RWPE1 (cell line): ENCODE measurements around the gene TNFAIP8.

Source experiments
- CTCF ChIA-PET: fragments of 350-600 bp; sonication (Branson Sonifier 250); formaldehyde crosslinking; extraction: SDS; loops from one replicate; lab custom pipeline; 2021; lab: Yijun Ruan, JAX
- POLR2A ChIA-PET: fragments of 400-600 bp; formaldehyde crosslinking; extraction: SDS; loops from one replicate; lab custom pipeline; 2020; ENCODE audit warnings: antibody characterized with exemption; ENCODE audit not compliant: low non-redundant PET; lab: Yijun Ruan, JAX
- DNase-seq: peaks from one replicate; pipeline ENCODE4 v3.0.0; 2012; ENCODE audit warnings: low spot score
- H3K27ac ChIP-seq: fragments of 450-650 bp; 2 replicates; pipeline ENCODE4 v1.5.1; 2017
- CTCF ChIP-seq: fragments of 450-650 bp; conservative IDR thresholded peaks from 2 replicates; pipeline ENCODE4 v1.5.1; 2017; ENCODE audit warnings: low read depth, mild to moderate bottlenecking

TNFAIP8 gene

GRCh38 chr5:119355685-119356611 lies at the start of gene TNFAIP8:
TSS of gene TNFAIP8 (plus strand) at chr5:119356019. CDS start at chr5:119356091, 72 bp downstream.
- POLR2A ChIA-PET, result interaction anchor here (0.6 to 0.7 kb wide), 2 partner anchors 21 to 28 kb away, joined by 3 to 4 read pairs; no protein-coding TSS in a partner anchor
- no peak for TF ChIP-seq CTCF
- CTCF ChIA-PET, result interaction anchor here (0.6 to 2.5 kb wide), 10 partner anchors 20 to 396 kb away, joined by 3 to 9 read pairs (median 3); partner anchors contain the start of gene DTWD2
- H3K27ac ChIP-seq, result peak within 1 kb of the TSS; percentile 87
- DNase-seq, result peak; percentile 80

- no peak overlapping the region for H3K27ac ChIP-seq
- ChIA-PET CTCF (interaction anchor here (0.6 to 1.0 kb wide), 3 partner anchors 147 to 319 kb away, joined by 3 read pairs; partner anchors contain the start of gene DTWD2), POLR2A (interaction anchor here (0.5 kb wide), 1 partner anchor 28 kb away, joined by 6 read pairs; no protein-coding TSS in a partner anchor)
- DNase-seq, result no peak
- no peak for TF ChIP-seq CTCF
Observed at GRCh38 chr5:119307170-119307569, 48.6 kb upstream of the TNFAIP8 start.

GRCh38 chr5:119309326-119309725 lies 46.5 kb upstream of the TNFAIP8 start:
- no peak for DNase-seq
- ChIA-PET POLR2A (no interaction called here), CTCF (no interaction called here)
- H3K27ac ChIP-seq, result no peak overlapping the region
- TF ChIP-seq CTCF, result no peak

- no peak for TF ChIP-seq CTCF
- POLR2A ChIA-PET, result no interaction called here
- H3K27ac ChIP-seq, result no peak overlapping the region
- DNase-seq, result no peak
- CTCF ChIA-PET, result no interaction called here
Observed at GRCh38 chr5:119311688-119312087, 44.1 kb upstream of the TNFAIP8 start.

- TF ChIP-seq CTCF, result no peak
- ChIA-PET POLR2A (no interaction called here), CTCF (interaction anchor here (0.9 kb wide), 1 partner anchor 22 kb away, joined by 3 read pairs; no protein-coding TSS in a partner anchor)
- H3K27ac ChIP-seq, result no peak overlapping the region
- no peak for DNase-seq
Observed at GRCh38 chr5:119312403-119312802, 43.4 kb upstream of the TNFAIP8 start.

GRCh38 chr5:119313197-119313596 lies 42.6 kb upstream of the TNFAIP8 start:
- POLR2A ChIA-PET, result interaction anchor here (0.6 kb wide), 1 partner anchor 9 kb away, joined by 3 read pairs; no protein-coding TSS in a partner anchor
- CTCF ChIA-PET, result interaction anchor here (0.9 kb wide), 1 partner anchor 21 kb away, joined by 3 read pairs; no protein-coding TSS in a partner anchor
- H3K27ac ChIP-seq, result no peak overlapping the region
- DNase-seq, result no peak
- TF ChIP-seq CTCF, result no peak
